Uterus (tissue), 4 donors: Measurements from ENCODE around the gene LGALS7B. TPM values are rescaled to one million over a fixed set of nuclear protein-coding genes. Genes with fewer than 3 reads are reported as not detected.

Source experiments
- DNase-seq, 2 donors: peaks; one replicate each; pipeline ENCODE4 v3.0.0-alpha.2; 2019 to 2020
- H3K27ac ChIP-seq, 2 donors: fragments of 200-600 bp; sonication (generic); 1 replicate in 1 of 2; 2 replicates in 1 of 2; pipeline ENCODE4 v1.5.1; 2016 to 2018
- H3K27me3 ChIP-seq, 2 donors: fragments of 200-600 bp; sonication (generic); one replicate each; pipeline ENCODE4 v1.5.1; 2018 to 2019; ENCODE audit warnings: control low read depth in 1 of 2
- H3K36me3 ChIP-seq, 2 donors: fragments of 200-600 bp; sonication (generic); one replicate each; pipeline ENCODE4 v1.5.1; 2019; ENCODE audit warnings: control low read depth in 1 of 2
- H3K4me1 ChIP-seq, 2 donors: fragments of 200-600 bp; sonication (generic); one replicate each; pipeline ENCODE4 v1.5.1; 2018 to 2019; ENCODE audit warnings: control low read depth in 1 of 2
- H3K4me3 ChIP-seq, 2 donors: fragments of 200-600 bp; sonication (generic); 1 replicate in 1 of 2; 2 replicates in 1 of 2; pipeline ENCODE4 v1.5.1; 2018 to 2019; ENCODE audit warnings: mild to moderate bottlenecking in 1 of 2
- H3K9me3 ChIP-seq, 2 donors: fragments of 200-600 bp; sonication (generic); one replicate each; pipeline ENCODE4 v1.5.1; 2019; ENCODE audit warnings: control low read depth in 1 of 2
- CTCF ChIP-seq, 4 experiments: fragments of 200-600 bp in 2 of 4; fragments of 450-650 bp in 2 of 4; sonication (generic) in 2 of 4; IDR thresholded peaks; one replicate each; pipeline ENCODE4 v1.5.1; 2016 to 2019; ENCODE audit warnings: antibody characterized with exemption in 4 of 4, mild to moderate bottlenecking in 2 of 4, moderate library complexity in 1 of 4
- POLR2A ChIP-seq, 2 donors: fragments of 450-650 bp; IDR thresholded peaks; one replicate each; pipeline ENCODE4 v1.6.1; 2016; ENCODE audit warnings: antibody characterized with exemption in 2 of 2, mild to moderate bottlenecking in 1 of 2, moderate library complexity in 1 of 2
- intact Hi-C: fragments of 100-400 bp; cut with DNase I; formaldehyde crosslinking; loops from one replicate; pipeline ENCODE4 v1.15.1; 2023; ENCODE audit warnings: low total_unique reads
- small RNA-seq: library from RNA; depleted of rRNA; stranded (forward); fragments of <200 nt; gene quantifications from one replicate; pipeline ENCODE3, GENCODE V24; 2016
- total RNA-seq, 4 donors: library from RNA; depleted of rRNA in 3 of 4; stranded (reverse); fragments of >200 nt in 3 of 4; gene quantifications; one replicate each; pipeline versions ENCODE4 v1.1.0 to v1.2.4, GENCODE V29; 2014 to 2023
- donor health status: DM: yes; HTN: yes; CAD: no.

The LGALS7B gene
- total RNA-seq, 4 donors from 2014 or later = 1.1 to 6.2 TPM; not detected in 2

- Histone ChIP-seq H3K27me3 (no peaks in the 10 kb centered on the region), H3K4me1 (no peaks in the 10 kb centered on the region), H3K9me3 (no peaks in the 10 kb centered on the region), H3K4me3 (no peak overlapping the region), H3K36me3 (no peaks in the 10 kb centered on the region), H3K27ac (no peak overlapping the region)
- intact Hi-C loops = no loop called here
- DNase-seq = no peak
- no peak for TF ChIP-seq CTCF (IDR thresholded peaks at IDR 0.05)
- TF ChIP-seq POLR2A (IDR thresholded peaks at IDR 0.05) = no peak
Measured at GRCh38 chr19:38839816-38840582, 51.0 kb downstream of the LGALS7B start.

- DNase-seq = no peak
- no peaks in the 10 kb centered on the region for H3K27me3 ChIP-seq
- no peak overlapping the region for H3K4me3 ChIP-seq
- TF ChIP-seq CTCF (IDR thresholded peaks at IDR 0.05) (no peak), POLR2A (IDR thresholded peaks at IDR 0.05) (no peak)
- intact Hi-C loops = no loop called here
- H3K36me3 ChIP-seq = no peaks in the 10 kb centered on the region
- H3K4me1 ChIP-seq = no peaks in the 10 kb centered on the region
- no peak overlapping the region for H3K27ac ChIP-seq
- H3K9me3 ChIP-seq = no peaks in the 10 kb centered on the region
Measured at GRCh38 chr19:38840583-38840968, 51.6 kb downstream of the LGALS7B start.

Small RNA genes lying within 50 kb of the gene (small RNA-seq; reads per million reads assigned to genes)
- not detected for gene RNU6-140P

Other genes with a start within 250 kb of the LGALS7B start
- 1 to 10 TPM in 2 of 4 donors, under 1 TPM in 1, not detected in 1; 0.55 to 4.5 (median 3.6) TPM for gene MAP4K1, start 171.2 kb upstream of the LGALS7B start, total RNA-seq
- 100 to 1,000 TPM; 211 to 441 (median 246) TPM for gene EIF3K, start 170.0 kb upstream of the LGALS7B start, total RNA-seq
- 100 to 1,000 TPM; 259 to 844 (median 429) TPM for gene ACTN4, start 141.6 kb upstream of the LGALS7B start, total RNA-seq
- 1 to 10 TPM in 2 of 4 donors, under 1 TPM in 1, not detected in 1; 0.83 to 8.4 (median 8.2) TPM for gene CAPN12, start 44.7 kb upstream of the LGALS7B start, total RNA-seq
- 1 to 10 TPM in 1 of 4 donors, not detected in 3; 2.6 TPM for gene LGALS7, start 15.7 kb upstream of the LGALS7B start, total RNA-seq
- 1 to 10 TPM in 2 of 4 donors, under 1 TPM in 1, not detected in 1; 0.51 to 4.7 (median 3.6) TPM for gene LGALS4, start 23.7 kb downstream of the LGALS7B start, total RNA-seq
- 100 to 1,000 TPM in 1 of 4 donors, 10 to 100 TPM in 3; 27.7 to 188 (median 70.3) TPM for gene ECH1, start 42.6 kb downstream of the LGALS7B start, total RNA-seq
- gene HNRNPL, start 60.8 kb downstream of the LGALS7B start, total RNA-seq = 100 to 1,000 TPM in 2 of 4 donors, 10 to 100 TPM in 2; 65.8 to 353 (median 177) TPM
- gene RINL, start 89.1 kb downstream of the LGALS7B start, total RNA-seq = 100 to 1,000 TPM in 1 of 4 donors, 1 to 10 TPM in 3; 3.3 to 308 (median 5.0) TPM
- 100 to 1,000 TPM in 2 of 4 donors, 10 to 100 TPM in 2; 46.0 to 171 (median 80.2) TPM for gene SIRT2, start 110.4 kb downstream of the LGALS7B start, total RNA-seq
- gene NFKBIB, start 110.8 kb downstream of the LGALS7B start, total RNA-seq = 10 to 100 TPM in 3 of 4 donors, 1 to 10 TPM in 1; 5.2 to 37.4 (median 19.4) TPM
- gene CCER2, start 123.0 kb downstream of the LGALS7B start, total RNA-seq = 1 to 10 TPM in 1 of 4 donors, under 1 TPM in 1, not detected in 2; 0.43 to 1.2 TPM
- 10 to 100 TPM in 2 of 4 donors, 1 to 10 TPM in 2; 1.3 to 18.4 (median 10.6) TPM for gene SARS2, start 141.6 kb downstream of the LGALS7B start, total RNA-seq
- 10 to 100 TPM; 16.9 to 83.8 (median 19.2) TPM for gene MRPS12, start 141.7 kb downstream of the LGALS7B start, total RNA-seq
- gene FBXO17, start 186.5 kb downstream of the LGALS7B start, total RNA-seq = 10 to 100 TPM in 3 of 4 donors, 1 to 10 TPM in 1; 3.8 to 47.6 (median 36.7) TPM
- 10 to 100 TPM in 1 of 4 donors, 1 to 10 TPM in 3; 3.4 to 11.3 (median 7.8) TPM for gene FBXO27, start 243.3 kb downstream of the LGALS7B start, total RNA-seq